Measurements from ENCODE around the gene C3AR1.
"Not testable (repeated sequence)": the region's sequence is repeated elsewhere in the genome, so short reads cannot be mapped to it uniquely, and the experiment has no call there.

Gene C3AR1

GRCh38 chr12:8028267-8028666 is 37.9 kb downstream of the C3AR1 start:
- no peak for DNase-seq (ENCODE audit: low read depth)

- no peak for DNase-seq (ENCODE audit: low read depth)
Observed at GRCh38 chr12:8027856-8028255, 38.3 kb downstream of the C3AR1 start.

GRCh38 chr12:8026291-8026900 is 39.8 kb downstream of the C3AR1 start:
- DNase-seq (ENCODE audit: low read depth), result peak; percentile 99

- DNase-seq (ENCODE audit: low read depth), result no peak
Observed at GRCh38 chr12:8018666-8019581, 47.2 kb downstream of the C3AR1 start.

GRCh38 chr12:8018213-8018612 is 47.9 kb downstream of the C3AR1 start:
- DNase-seq (ENCODE audit: low read depth), result not testable (repeated sequence)

GRCh38 chr12:8014836-8015235 is 51.3 kb downstream of the C3AR1 start:
- DNase-seq (ENCODE audit: low read depth), result no peak

- no peak for DNase-seq (ENCODE audit: low read depth)
Observed at GRCh38 chr12:8012651-8013309, 53.4 kb downstream of the C3AR1 start.

GRCh38 chr12:8011331-8011730 is 54.8 kb downstream of the C3AR1 start:
- DNase-seq (ENCODE audit: low read depth), result no peak
